CD4-positive, alpha-beta T cell treated with Interleukin-4 for 4 hours (primary cell): Measurements from ENCODE around the gene RHBDL1.

Experiments
- DNase-seq: peaks from one replicate; pipeline ENCODE4 v3.0.0-alpha.2; 2020

Gene RHBDL1

DNA sequence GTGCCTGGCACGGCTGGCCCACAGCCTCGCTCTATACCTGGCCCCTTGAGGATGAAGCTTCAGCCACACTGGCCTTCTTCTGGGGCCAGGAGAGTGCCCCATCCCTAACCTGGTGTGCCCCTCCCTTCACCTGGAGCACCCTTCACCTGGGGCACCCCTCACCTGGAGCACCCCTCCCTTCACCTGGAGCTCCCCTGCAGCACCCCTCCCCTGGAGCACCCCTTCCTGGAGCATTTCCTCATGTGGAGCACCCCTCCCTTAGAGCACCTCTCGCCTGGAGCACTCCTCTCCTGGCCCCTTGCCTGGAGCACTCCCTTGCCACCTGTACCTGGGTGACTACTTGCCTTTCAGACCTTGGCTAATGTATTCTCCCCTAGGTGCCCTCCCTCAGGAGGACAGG is 32.5 kb downstream of the RHBDL1 start:
- DNase-seq: no peak

DNA sequence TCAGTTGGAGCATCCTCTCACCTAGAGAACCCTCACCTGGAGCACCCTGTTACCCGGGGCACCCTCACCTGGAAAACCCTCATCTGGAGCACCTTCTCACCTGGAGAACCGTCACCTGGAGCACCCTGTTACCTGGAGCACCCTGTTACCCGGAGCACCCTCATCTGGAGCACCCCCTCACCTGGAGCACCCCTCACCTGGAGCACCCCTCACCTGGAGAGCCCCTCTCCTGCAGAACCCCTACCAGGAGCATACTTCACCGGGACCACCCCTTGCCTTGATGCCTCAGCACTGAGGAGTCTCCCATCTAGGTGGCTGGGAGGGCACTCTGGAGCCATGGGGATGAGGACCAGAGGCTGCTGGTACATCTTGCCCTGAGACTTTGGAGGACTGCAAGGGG is 33.5 kb downstream of the RHBDL1 start:
- no peak for DNase-seq

DNA sequence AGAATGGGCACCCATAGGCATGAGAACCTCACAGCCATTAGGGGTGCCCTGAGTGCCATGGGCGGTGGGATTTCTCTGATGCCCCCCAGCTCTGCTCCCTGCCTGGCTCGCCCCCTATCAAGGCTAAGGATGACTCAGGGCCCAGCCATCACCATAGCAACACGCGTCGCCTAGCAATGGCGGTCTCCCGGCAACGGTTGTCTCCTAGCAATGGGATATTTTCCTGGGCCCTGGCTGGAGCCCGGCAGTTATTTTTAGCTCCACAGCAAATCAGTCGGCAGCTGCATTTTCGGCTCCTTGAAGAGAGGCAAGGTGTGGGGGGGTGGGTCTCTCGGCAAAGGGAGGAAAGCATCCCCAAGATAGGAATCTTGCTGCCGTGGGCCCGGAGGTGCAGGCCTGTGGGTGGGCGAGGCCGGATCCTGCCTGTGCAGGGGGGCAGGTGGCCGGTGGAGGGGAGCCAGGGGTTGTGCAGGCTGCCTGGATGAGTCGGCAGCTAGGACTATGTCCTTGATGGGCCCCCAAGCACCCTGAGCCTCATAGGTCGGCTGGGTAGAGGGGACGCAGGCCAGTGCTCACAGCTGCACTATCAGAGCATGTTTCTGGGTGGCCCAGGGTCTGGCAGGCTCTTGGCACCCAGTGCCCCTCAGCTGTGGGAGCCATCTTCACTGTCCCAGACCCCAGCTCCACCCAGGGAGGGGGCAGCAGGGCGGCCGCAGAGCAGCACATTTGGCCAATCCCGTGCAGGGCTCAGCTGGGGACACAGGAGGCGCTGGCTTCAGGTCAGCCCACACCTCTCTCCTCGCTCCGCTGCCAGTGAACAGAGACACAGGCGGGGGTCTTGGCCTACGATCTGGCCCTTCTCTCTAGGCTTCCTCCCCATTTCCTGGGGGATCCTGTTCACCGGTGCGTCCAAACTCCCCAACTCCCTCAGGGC is 34.4 kb downstream of the RHBDL1 start:
- DNase-seq: no peak

DNA sequence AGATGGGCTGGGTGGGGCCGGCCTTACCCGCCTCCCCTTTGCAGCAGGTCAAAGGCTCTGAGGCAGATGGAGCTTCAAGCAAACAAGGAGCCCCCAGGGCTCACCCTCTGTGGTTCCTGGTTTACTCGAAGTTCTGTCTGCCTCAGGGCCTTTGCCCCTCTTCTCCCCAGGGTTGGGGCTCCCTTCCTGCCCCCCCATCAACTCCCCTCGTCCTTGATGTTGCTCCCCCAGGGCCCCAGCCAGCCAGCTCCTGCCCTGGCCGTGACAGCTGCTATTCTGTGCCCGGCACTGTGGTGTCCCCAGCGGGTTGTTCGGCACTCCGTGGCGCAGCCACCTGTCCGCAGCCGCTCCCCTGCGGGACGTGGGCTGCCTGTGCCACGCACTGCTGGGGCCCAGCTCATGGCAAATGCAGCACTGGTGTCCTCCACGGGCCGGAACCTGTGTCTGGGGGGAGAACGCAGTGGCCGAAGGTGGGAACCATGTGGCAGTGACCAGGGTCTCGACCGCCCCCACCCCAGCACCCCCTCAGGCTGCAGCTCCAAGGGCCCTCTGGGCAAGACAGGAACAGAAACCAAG is 35.1 kb downstream of the RHBDL1 start:
- DNase-seq: no peak

DNA sequence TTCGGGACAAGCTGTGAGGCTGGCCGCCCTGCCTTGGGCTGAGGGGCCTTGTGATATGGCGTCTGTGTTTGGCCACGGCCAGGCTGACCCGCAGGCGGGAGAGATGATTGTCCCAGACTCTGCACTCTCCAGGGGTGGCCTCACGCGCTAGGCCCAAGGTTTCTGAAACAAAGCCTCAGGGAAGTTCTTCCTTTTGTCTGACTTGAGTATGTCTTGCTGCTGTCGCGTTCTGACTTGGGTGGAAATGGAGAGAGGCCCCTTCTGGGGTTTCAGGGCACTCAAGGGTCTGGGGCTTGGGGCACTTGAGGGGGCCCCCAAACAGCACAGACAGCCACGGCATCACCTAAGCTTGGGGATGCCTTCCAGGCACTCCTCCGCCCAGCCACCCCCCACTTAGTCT is 35.6 kb downstream of the RHBDL1 start:
- DNase-seq: no peak

DNA sequence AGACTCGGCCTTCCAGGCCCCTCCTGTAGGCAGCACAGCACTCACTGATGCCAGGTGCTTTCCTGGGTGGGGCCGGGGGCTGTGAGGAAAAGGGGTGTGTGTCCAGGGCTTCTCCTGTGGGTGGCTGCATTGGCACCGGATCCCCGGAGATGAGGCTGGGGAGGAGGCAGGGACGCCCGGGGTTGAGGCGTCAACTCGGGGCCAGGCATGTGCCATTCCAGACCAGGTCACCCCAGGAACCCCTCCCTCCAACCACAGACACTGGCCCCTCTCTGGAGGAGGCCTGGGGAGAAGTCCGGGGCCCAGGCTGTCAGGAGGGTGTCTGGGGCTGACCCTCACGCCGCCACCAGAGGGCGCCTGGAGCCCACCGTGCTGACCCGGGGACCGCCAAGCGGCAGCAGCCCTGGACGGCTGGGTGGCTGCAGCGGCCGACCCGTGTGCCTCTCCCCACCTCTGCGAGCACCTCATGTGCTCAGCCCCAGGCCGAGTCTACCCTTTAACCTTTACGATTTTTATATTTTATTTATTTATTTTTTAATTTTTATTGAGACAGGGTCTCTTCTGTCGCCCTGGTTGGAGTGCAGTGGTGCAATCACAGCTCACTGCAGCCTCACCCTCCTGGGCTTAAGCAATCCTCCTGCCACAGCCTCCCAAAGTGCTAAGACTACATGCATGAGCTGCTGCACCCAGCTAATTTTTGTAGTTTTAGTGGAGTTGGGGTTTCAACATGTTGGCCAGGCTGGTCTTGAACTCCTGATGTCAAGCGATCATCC is 36.3 kb downstream of the RHBDL1 start:
- peak; percentile 63 for DNase-seq

DNA sequence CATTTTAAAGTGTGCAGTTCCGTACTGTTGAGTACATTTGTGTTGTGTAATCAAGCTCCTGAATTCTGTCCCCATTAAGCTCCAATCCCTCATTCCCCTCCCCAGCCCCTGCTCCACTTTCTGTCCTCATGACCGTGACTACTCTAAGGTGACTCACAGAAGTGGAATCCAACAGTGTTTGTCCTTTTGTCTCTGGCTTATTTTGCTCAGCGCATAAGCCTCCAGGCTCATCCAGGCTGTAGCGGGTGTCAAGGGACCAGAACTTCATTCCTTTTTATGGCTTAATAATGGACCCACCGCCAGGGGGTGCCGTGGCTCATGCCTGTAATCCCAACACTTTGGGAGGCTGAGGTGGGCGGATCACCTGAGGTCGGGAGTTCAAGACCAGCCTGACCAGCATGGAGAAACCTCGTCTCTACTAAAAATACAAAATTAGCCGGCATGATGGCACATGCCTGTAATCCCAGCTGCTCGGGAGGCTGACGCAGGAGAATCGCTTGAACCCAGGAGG is 37.3 kb downstream of the RHBDL1 start:
- DNase-seq: peak; percentile 27

DNA sequence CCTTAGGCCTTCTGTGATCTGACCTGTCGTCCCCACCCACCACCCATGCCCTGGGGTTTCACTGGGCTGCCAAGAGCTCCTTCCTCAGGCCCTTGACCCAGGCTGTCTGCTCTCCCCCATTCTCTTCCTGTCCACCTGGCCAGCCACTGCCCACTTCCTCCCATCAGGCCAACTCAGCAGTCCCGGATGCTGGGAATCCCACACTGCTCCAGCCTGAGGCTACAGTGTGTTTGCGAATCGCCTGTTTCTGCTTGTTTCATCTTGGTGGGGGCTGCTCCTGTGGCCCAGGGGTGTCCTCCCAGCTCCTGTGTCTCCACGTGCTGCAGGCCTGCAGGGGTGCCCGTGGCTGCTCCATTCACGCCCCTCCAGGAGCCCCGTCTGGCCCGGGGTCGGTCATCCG is 38.6 kb downstream of the RHBDL1 start:
- DNase-seq: no peak

DNA sequence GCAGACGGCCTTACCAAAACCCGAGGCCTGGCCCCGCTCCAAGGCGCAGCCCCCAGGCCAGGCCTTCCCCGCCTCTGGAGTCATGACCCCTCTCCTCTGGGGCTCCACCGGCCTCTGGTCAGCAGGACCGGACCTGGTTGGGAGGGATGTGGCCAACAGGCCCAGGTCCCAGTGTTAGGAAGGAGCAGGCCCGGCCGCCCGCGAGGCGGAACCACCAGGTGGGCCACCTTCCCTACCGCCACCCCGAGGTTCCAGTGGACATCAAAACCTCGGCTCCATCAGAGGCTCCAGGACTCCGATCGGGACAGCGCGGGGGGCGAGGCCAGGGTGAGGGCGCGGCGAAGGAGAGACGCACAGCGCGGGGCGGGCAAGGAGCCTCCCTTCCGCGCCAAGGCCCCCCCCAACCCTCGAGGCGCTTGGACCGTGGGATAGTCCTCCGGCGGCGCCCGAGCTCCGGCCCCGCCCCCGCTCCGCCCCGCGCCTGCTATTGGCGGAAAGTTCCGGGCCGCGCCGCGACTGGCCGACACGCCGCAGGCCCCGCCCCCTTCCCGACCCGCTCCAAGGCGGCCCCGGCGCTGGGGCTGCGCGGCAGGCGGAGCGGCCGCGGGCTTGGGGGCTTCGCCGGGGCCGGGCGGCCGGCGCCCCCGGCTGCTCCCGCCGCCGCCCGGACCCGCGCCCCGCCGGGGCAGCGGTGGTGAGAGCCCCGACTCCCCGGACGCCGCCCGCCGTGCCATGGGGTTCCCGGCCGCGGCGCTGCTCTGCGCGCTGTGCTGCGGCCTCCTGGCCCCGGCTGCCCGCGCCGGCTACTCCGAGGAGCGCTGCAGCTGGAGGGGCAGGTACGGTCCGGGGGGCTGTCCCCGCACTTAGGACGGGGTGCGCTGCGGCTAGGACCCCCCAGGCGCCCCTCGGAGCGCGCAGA is 39.3 kb downstream of the RHBDL1 start, which contains the start of gene METRN:
Gene METRN, plus strand, starts transcription at position 561 of the 919 bp plus-strand sequence. Its CDS starts 172 bp downstream, at position 733.
- peak; percentile 79 for DNase-seq

DNA sequence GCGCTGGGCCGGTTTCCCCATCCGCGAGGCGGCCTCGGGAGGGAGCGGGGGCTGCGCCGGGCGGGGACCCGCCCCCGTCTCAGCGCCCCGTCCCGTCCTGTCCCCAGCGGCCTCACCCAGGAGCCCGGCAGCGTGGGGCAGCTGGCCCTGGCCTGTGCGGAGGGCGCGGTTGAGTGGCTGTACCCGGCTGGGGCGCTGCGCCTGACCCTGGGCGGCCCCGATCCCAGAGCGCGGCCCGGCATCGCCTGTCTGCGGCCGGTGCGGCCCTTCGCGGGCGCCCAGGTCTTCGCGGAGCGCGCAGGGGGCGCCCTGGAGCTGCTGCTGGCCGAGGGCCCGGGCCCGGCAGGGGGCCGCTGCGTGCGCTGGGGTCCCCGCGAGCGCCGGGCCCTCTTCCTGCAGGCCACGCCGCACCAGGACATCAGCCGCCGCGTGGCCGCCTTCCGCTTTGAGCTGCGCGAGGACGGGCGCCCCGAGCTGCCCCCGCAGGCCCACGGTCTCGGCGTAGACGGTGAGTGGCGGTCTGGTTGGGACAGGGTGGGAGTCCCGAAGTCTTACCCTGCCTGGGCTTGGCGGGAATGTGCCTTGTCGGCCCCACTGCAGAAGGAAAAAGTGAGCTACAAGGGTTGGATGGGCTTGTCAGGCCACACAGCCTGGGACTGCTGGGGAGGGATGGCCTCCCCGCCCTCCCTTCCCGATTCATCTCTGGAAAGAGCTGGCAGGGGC is 40.2 kb downstream of the RHBDL1 start:
- no peak for DNase-seq

DNA sequence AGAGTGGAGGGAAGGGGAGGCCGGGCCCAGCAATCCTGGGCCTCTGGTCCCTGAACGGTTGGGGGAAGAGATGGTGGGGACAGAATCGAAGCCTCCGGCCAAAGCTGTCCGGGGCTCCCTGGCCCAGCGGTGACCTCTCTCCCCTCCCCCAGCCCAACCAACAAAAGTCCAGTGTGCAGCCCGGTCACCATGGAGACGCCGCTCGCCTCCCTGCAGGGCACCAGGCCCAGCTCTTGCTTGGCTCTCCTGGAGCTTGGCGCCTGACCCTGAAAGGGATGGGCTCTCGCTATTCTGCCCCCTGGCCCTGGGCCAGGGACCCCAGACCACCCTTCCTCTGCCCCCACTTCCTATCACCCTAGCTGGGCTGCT is 40.7 kb downstream of the RHBDL1 start:
- DNase-seq: no peak

DNA sequence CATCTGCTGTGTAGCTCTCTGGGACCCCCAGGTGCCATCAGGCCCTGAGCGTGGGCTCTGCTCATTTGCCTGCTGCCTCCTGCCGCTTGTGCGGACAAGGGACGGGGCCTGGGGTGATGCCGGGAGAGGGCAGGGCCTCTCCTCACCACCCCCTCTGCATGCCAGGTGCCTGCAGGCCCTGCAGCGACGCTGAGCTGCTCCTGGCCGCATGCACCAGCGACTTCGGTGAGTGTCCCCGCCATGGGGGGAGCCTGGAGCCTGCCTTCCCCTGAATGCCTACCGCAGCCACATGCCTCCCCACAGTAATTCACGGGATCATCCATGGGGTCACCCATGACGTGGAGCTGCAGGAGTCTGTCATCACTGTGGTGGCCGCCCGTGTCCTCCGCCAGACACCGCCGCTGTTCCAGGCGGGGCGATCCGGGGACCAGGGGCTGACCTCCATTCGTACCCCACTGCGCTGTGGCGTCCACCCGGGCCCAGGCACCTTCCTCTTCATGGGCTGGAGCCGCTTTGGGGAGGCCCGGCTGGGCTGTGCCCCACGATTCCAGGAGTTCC is 41.4 kb downstream of the RHBDL1 start:
- no peak for DNase-seq

DNA sequence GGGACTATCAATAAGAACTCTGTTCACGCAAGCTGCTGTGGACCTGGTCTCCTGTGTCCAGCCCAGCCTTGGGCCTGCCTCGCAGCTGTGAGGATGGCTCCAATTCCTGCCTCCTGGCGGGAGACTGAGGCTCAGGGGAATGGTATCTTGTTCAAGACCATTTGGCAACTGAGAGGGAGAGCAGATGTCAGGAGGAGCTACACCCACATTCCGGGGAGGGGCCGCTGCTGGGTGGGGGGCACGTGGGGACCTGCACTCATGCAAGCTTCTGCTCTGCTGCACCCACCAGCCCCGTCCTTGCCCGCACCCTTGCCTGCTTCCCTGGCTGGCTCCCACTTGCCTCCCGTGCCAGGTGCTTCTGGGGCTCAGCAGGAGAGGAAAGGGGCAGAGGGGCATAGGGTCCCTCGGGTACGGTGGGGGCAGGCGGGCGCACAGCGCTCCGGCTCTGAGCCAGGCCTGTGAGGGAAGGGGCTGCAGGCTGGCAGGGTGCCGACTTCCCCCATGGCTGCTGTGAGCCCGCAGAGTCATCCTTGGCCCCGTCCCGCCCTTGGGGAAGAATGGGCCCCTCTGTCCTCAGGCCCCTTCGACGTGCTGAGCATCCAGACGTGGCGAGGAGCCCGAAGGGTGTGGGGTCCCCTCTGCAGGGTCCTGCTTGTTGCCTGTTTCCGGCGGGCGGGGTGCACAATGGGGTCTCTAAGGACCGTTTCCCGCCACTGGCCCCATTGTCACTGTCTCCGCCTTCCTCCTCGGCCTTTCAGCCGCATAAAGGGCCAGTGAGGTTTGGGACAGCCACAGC is 42.2 kb downstream of the RHBDL1 start:
- DNase-seq: no peak

DNA sequence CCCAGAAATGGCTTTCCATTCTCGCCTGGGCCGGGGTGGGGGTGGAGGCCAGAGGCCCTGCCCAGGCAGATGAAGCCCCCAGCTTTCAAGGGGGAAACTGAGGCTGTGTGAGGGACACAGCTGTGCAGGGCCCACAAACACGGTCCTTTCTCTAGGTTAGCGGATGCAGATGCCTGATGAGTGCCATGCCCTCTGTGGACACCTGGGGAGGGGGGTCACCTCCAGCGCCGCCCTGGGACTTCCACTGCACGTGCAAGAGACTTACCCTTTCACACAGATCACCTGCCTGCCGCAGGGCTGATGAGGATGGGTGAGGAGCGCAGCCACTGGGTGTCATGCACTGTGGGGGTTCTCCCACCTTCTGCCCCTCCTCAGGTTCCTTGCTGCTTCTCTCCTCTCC is 42.9 kb downstream of the RHBDL1 start:
- no peak for DNase-seq

DNA sequence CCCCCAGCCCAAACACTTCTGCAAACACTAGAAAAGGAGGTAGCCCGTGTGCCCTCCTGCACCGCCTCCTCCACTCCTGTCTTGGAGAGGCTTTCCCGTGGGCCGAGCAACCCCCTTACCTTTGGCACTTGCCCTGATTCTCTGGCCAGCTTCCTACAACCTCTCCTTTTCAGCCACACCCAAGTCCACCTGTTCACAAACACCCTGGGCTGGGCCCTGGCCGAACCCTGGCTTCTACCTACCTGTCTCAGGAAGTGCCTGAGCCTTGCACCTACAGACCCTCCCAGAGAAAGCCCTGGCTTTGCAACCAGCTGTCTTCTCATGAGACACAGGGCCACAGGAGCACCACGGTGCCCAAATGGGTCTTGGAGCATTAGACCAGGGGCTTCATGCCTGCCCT is 43.5 kb downstream of the RHBDL1 start:
- no peak for DNase-seq

DNA sequence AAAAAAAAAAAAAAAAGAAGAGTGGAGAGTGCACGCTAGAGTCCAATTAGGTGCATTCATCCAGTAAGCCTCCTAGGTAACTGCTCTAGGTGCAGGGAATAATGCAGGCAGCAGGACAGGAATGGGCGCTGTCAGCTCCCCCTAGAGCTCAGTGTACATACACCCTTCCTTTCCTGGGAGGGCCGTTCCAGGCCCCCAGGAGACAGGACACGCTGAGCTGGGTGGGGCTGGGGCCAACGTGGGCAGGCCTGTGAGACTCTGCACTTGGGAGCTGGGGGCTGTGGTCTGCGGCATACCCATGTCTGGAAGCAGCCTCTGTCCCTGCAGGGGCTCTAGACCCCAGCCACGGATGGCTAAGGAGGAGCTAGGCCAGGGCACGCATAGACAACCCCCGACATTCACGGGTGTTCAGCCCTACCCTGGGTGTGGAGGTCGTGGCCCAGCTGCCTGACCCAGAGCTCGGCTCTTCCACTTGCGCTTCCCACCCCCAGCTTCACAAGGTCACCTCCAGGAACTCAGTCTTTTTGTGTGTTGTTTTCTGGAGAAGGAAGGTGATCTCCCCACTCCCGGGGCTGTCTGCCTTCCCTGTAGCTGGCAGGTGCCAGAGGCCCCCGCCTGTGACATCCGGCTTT is 44.5 kb downstream of the RHBDL1 start:
- DNase-seq: no peak

DNA sequence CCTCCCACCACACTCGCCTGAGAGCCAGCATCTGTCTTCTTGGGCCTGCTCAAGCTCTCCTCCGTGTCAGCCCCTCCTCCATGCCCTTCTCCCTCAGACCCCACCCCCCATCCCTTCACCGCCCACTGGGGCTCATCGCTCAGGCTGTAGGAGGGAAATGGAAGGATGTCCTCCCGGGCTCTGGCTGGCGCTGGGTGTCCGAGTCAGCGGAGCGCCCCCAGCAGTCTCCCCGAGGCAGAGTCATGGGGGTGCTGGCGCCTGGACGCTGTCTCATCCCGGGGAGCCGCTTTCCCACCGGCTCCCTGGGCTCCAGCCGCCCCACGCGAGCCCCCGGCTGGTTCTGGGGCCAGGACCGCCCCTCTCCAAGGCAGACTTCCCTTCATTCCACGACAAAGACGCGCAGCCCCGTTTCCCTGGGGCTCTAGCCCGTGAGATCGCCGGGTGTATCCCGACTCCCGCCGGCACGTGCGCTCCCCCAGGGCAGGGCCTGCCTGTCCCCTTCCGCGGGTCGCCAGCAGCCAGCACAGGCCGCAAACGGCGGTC is 45.0 kb downstream of the RHBDL1 start:
- no peak for DNase-seq

DNA sequence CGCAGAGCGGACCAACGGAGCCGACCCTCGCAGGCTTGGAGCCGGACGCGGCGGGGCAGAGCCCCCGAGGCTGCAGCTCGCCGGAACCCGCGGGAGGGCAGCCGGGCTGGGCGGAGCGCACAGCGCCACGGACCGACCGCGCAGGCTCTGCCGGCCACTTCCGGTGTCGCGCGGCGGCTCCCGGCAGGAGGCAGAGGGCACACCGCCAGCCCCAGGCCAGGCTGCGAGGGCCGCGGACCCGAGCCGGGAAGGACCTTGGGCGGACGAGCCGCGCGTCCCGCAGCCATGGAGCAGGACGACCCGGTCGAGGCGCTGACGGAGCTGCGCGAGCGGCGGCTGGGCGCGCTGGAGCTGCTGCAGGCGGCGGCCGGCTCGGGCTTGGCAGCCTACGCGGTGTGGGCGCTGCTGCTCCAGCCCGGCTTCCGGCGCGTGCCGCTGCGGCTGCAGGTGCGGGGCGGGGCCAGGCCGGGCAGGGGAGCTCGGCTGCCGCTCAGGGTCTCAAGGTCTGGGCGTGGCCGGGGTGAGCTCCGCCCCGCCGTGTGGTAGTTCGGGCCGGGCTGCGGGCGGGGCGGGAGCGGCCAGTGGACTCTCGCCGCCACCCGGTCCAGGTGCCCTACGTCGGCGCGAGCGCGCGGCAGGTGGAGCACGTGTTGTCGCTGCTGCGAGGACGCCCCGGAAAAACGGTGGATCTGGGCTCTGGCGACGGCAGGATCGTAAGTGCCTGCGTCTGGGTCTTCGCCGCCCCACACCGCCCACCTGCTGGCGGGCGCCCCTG is 45.7 kb downstream of the RHBDL1 start, which contains the start of gene ANTKMT:
Gene ANTKMT, plus strand, starts transcription at position 157 of the 775 bp plus-strand sequence. Its CDS starts 129 bp downstream, at position 286.
- DNase-seq: peak; percentile 69
